Fibroblast of skin of scalp (primary cell): ENCODE data around the gene RPL28.
"Not testable (repeated sequence)": the region's sequence is repeated elsewhere in the genome, so short reads cannot be mapped to it uniquely, and the experiment has no call there.

Source experiments
- DNase-seq: peaks from one replicate; pipeline ENCODE4 v3.0.0-alpha.2; 2013

Gene RPL28

DNA sequence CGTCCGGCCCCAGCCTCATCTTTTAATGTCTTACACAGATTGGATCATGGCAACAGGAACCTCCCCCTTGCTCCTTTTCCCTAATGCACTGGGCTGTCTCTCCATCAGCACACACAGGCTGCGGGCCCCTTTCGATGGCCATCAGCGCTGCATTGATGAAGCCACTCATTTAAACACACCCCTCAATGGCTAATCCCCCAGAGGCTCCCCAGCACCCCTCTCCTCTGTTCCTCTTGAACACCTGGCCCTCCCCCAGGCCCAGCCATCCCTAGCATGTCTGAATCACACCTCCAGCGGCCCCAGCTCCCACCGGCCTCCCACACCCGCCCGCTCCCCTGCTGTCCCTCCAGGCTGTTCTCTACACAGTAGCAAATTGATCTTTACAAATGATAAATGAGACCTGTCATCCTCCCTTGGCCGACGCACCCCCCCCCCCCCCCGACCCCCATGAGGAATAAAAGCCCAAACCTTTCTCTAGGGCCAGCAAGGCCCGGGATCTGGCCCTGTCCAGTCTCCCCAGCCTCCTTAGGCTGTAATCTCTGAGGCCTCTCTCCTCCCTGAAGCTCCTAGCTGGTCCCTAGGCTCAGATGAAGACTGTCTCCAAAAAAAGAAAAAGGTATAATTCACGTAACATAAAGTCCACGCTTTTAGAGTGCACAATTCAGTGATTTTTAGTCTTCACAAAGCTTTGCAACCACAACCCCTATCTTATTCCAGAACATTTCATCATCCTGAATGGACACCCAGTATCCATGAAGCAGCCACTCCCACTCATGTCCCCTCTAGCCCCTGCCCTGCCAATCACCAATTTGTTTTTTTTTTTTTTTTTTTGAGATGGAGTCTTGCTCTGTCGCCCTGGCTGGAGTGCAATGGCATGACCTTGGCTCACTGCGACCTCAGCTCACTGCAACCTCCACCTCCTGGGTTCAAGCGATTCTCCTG lies 7.4 kb downstream of the RPL28 start:
- no peak for DNase-seq

- no peak for DNase-seq
Observed at GRCh38 chr19:55398200-55398925, 12.6 kb downstream of the RPL28 start.

DNA sequence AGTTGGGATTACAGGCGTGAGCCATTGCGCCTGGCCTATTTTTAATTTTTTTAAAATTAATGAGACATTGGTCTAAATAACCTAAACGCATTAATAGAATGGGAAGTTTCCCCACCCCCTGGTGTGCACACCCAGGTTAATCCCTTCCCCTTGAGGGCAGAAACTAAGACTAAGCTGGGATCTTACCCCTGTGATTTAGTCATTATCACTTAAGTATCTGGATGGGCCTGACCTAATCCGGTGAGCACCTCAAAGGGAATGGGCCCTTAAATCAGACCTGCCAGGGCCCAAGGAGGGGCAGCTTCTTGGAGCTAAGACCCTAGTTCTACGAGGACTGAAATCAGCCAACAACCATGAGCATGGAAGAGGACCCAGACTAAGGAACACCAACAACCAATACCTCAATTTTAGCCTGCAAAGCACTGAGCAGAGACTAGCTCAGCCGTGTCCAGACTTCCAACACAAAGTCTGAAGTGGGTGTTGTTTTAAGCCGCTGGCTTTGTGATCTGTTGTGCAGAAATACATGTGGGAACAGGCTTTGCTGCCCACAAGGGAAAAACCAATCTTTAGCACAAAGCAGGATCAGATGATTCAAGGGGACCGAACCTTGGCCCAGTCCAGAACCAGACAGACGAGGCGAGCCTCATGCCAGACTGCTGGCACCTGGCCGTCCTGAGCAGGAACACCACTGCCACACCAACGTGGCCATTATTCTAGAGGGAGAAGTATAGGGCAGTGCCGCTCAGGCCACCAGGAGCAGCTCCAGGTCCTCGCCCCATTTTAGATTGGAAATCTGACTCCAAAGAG lies 14.8 kb downstream of the RPL28 start:
- no peak for DNase-seq

DNA sequence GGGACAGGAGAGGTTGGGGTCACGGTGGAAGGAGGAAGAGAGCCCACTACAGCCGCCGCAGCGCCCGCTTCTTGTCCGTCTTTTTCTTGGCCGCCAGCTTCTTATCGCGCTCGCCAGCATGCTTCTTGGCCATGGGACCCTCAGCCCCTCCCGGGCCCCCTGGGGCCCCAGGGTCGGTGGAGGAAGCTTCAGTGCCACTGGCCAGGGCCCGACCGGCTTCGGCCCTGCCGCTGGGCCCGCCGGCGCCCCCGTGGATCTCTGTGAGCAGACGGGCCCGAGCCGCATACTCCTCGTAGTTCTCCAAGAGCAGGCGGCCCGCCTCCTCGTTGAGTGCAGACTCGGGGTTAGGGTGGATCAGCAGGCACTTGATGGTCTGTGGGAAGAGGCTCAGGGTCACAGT lies 15.7 kb downstream of the RPL28 start:
- not testable (repeated sequence) for DNase-seq

GRCh38 chr19:55402509-55402908 lies 16.8 kb downstream of the RPL28 start:
- DNase-seq = no peak

GRCh38 chr19:55405638-55406037 lies 19.9 kb downstream of the RPL28 start:
- no peak for DNase-seq

GRCh38 chr19:55406091-55406825 lies 20.5 kb downstream of the RPL28 start:
- no peak for DNase-seq

GRCh38 chr19:55406826-55407549 lies 21.3 kb downstream of the RPL28 start:
- DNase-seq = no peak

- DNase-seq = not testable (repeated sequence)
Observed at GRCh38 chr19:55407550-55407799, 21.7 kb downstream of the RPL28 start, which contains the start of gene UBE2S. TSS of gene UBE2S (minus strand) at chr19:55407788. CDS start at chr19:55407589, 199 bp downstream.

DNA sequence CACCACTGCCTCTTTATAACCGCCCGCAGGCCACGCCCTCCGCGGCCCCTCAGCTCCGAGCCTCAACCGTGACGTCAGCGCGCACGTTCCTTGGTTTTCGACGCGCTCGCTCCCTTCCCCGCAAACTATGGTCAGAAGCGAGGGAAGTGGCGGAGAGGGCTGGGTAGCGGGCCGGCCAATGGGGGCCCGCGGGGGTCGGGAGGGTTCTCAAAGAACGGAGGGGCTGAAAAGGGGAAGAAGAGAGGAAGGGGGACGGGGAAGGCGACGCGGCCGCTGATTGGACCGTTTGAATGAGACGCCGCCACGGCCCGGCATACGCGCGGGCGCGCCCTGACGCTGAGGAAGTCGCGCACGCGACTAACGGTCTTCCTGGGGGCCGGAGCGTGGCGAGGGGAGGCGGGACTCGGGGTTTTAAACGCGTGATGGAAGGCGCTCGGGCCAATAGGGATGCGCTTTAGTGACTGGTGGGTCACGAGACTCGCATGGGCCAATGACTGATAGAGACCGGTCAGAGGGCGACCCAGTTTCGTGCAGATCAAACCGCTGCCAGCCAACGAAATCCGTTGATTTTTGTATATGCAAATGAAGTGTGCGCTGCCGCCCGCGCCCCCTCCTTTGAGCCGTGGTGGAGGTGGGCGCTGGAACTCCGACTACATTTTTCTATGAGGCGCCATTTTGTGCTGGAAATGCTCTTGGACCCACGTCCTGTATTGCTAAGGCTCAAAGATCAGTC lies 22.2 kb downstream of the RPL28 start:
- DNase-seq = peak; percentile 100

GRCh38 chr19:55408533-55408872 lies 22.8 kb downstream of the RPL28 start:
- DNase-seq = no peak

GRCh38 chr19:55409179-55409578 lies 23.4 kb downstream of the RPL28 start:
- DNase-seq = not testable (repeated sequence)

- no peak for DNase-seq
Observed at GRCh38 chr19:55410168-55410567, 24.4 kb downstream of the RPL28 start.

DNA sequence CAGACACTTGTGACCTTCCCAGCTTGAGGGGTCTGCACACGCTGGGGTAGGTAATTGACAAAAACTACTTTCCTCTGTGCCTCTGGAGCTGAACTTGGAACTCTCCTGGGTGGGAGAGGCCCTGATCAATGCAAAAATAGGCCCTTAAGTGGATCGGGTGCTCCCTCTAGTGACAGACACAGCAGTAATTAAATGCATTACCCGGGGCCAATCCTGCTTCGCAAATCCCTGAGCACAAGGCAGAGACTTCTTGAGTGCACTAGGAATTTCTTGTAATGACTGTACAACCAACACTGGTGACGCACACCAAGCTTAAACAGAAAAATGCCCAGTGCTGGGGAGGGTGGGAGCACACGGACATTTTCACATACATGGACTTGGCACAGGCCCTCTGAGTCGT lies 32.5 kb downstream of the RPL28 start:
- DNase-seq = peak; percentile 85

- no peak for DNase-seq
Observed at GRCh38 chr19:55419103-55419502, 33.4 kb downstream of the RPL28 start.

DNA sequence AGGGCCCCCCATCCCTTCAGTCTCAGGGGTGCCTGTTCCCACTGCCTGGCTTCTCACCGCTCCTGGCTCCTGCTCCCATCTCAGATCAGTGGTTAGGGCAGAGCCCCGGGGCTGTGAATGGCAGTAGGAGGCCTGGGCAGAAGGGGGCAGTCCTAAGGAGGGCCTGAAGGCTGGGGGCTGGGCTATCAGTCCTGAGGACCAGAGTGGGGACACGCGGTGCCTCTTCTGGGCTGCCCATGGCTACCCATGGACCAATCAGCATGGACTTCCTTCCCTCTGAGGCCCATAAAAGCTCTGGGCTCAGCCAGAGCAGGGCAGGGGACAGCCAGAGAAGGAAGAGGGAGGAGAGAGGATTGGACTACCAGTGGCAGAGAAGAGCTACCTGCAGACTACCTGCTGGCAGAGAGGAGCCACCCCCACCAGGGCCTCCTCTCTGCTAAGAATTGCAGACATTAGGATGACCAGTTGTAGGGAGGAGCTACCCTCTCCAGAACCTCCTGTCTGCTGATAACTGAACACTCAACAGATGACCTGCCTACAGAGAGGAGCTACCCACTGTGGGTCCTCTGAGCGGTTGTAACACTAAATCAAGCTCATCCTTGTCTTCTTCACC lies 34.0 kb downstream of the RPL28 start:
- DNase-seq = no peak

DNA sequence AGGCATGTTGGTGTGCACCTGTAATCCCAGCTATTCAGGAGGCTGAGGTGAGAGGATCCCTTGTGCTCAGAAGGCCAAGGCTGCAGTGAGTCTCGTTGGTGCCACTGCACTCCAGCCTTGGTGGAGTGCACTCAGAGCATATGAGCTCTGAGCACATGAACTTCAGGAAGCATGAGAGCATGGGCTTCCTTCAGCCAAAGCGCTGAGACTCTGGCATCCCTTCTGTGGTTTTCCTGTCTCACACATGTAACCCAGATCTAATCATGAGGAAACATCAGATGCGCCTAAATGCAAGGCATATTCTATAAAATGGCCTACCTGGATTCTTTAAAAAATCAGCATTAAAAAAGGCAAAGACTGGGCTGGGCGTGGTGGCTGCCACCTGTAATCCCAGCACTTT lies 35.5 kb downstream of the RPL28 start:
- DNase-seq = not testable (repeated sequence)

DNA sequence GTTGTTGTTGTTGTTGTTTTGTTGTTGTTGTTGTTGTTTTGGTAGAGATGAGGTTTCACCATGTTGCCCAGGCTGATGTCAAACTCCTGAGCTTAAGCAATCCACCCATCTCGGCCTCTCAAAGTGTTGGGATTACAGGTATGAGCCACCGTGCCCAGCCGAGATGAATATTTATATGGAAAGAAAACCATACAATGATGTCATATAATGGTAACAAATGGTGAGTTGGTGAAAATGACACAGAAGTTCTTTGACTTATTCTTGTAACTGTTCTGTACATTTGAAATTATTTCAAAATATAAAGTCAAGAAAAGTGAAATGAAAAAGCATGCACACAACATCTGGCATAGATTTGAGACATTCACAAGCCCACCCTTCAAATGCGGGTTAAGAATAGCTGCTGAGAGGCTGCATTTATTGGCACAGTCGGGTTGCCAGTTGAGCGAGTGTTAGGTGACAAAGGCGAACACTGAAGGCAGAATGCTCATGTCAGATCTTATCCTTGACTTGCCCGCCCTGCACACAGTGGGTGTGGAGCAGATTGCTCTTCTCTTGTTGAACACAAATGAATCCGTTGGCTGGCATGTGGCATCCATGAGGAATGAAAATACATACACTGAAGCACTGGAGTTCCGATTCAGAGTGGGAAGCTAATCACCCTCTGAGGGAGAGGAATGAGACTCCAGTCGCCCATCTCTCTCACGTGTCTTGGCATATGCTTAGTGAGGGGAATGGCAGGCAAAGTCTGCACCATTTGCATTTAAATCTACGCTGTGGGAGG lies 37.7 kb downstream of the RPL28 start:
- DNase-seq = no peak

- no peak for DNase-seq
Observed at GRCh38 chr19:55424518-55424917, 38.8 kb downstream of the RPL28 start.

GRCh38 chr19:55426042-55426441 lies 40.3 kb downstream of the RPL28 start:
- DNase-seq = no peak
